HepG2 (cell line): Measurements from ENCODE around the gene N4BP2. TPM values are rescaled to one million over a fixed set of nuclear protein-coding genes. Genes with fewer than 3 reads are reported as not detected.

ENCODE experiments used
- SAP130 ChIP-seq: IDR thresholded peaks from 2 replicates; pipeline ENCODE4 v1.6.1; 2016; ENCODE audit warnings: low read depth
- SATB2 ChIP-seq: sonication (generic); formaldehyde crosslinking; IDR thresholded peaks from 2 replicates; pipeline ENCODE4 v1.5.0; 2020; ENCODE audit warnings: missing genetic modification reagents
- ZNF468 ChIP-seq: sonication (generic); formaldehyde crosslinking; IDR thresholded peaks from 2 replicates; pipeline ENCODE4 v1.8.0; 2022; ENCODE audit warnings: mild to moderate bottlenecking, moderate library complexity, missing genetic modification reagents
- ZNF550 ChIP-seq: sonication (generic); formaldehyde crosslinking; IDR thresholded peaks from 2 replicates; pipeline ENCODE4 v1.4.0; 2020; ENCODE audit warnings: mild to moderate bottlenecking, missing genetic modification reagents, borderline replicate concordance
- polyA plus RNA-seq, 8 experiments: library from polyadenylated mRNA; depleted of rRNA in 3 of 8; stranded (reverse) in 7 of 8; unstranded in 1 of 8; fragments of >200 nt; fragmentation: Illumina TruSeq in 4 of 8; extraction: Trizol in 4 of 8; gene quantifications; 2 replicates each; pipeline versions ENCODE4 v1.2.1 to v1.2.3, GENCODE V29; 2011 to 2016; ENCODE audit warnings: low read depth in 4 of 8, missing spikeins in 1 of 8, mixed read lengths in 1 of 8; ENCODE audit not compliant: insufficient read depth in 1 of 8
- total RNA-seq, 5 experiments: library from RNA; depleted of rRNA; stranded (reverse); fragments of >200 nt; fragmentation: Illumina TruSeq; extraction: Trizol; gene quantifications; 2 replicates each; pipeline ENCODE4 v1.2.3, GENCODE V29; 2016; ENCODE audit warnings: low read depth in 1 of 5
- TF ChIP-seq, protein P1 (sequence below): sonication (generic); formaldehyde crosslinking; IDR thresholded peaks from 2 replicates; pipeline ENCODE4 v1.5.0; 2020; ENCODE audit warnings: mild to moderate bottlenecking, missing genetic modification reagents, borderline replicate concordance
- TF ChIP-seq, protein P2 (sequence below): fragments of 450-650 bp; IDR thresholded peaks from 2 replicates; pipeline ENCODE4 v1.6.1; 2017
- TF ChIP-seq, protein P3 (sequence below): sonication (generic); formaldehyde crosslinking; IDR thresholded peaks from 2 replicates; pipeline ENCODE4 v1.4.0; 2020; ENCODE audit warnings: missing genetic modification reagents; ENCODE audit errors: not compliant biosample characterization
- TF ChIP-seq, protein P4 (sequence below): sonication (generic); formaldehyde crosslinking; IDR thresholded peaks from 2 replicates; pipeline ENCODE4 v1.8.1; 2023; ENCODE audit warnings: mild to moderate bottlenecking, missing genetic modification reagents

The N4BP2 gene
- total and polyA plus RNA-seq, 2 of the 13 experiments (the other 11 are each of a cell fraction or from before 2014, with no cell fraction given) = 5.6 to 12.9 TPM

DNA sequence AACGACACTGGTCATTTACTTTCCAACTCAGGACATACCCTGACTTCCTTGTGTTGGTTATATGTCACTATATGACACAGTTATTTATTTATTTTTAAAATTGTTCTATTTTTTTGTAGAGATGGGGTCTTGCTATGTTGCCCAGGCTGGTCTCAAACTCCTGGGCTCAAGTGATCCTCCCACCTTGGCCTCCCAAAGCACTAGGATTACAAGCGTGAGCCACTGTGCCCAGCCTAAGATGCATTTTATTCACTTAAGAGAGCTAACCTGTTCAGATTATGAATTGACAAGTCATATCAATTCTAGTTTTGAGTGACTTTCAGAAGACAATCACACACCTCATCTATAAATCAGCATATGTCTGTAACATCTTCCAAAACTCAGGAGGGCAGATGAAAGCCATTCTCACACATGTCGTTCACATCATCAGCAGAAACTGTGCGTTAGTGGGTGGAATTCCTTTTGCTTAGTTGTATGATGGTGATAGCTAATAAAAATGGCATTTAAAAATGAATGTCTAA, 130.8 kb downstream of the N4BP2 start (continued):
- TF ChIP-seq, protein P1, sequence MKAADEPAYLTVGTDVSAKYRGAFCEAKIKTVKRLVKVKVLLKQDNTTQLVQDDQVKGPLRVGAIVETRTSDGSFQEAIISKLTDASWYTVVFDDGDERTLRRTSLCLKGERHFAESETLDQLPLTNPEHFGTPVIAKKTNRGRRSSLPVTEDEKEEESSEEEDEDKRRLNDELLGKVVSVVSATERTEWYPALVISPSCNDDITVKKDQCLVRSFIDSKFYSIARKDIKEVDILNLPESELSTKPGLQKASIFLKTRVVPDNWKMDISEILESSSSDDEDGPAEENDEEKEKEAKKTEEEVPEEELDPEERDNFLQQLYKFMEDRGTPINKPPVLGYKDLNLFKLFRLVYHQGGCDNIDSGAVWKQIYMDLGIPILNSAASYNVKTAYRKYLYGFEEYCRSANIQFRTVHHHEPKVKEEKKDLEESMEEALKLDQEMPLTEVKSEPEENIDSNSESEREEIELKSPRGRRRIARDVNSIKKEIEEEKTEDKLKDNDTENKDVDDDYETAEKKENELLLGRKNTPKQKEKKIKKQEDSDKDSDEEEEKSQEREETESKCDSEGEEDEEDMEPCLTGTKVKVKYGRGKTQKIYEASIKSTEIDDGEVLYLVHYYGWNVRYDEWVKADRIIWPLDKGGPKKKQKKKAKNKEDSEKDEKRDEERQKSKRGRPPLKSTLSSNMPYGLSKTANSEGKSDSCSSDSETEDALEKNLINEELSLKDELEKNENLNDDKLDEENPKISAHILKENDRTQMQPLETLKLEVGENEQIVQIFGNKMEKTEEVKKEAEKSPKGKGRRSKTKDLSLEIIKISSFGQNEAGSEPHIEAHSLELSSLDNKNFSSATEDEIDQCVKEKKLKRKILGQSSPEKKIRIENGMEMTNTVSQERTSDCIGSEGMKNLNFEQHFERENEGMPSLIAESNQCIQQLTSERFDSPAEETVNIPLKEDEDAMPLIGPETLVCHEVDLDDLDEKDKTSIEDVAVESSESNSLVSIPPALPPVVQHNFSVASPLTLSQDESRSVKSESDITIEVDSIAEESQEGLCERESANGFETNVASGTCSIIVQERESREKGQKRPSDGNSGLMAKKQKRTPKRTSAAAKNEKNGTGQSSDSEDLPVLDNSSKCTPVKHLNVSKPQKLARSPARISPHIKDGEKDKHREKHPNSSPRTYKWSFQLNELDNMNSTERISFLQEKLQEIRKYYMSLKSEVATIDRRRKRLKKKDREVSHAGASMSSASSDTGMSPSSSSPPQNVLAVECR (CRISPR knock-in tag) = no peak
- TF ChIP-seq ZNF550 (CRISPR knock-in tag) = no peak
- no peak for TF ChIP-seq SATB2
- TF ChIP-seq, protein P2, sequence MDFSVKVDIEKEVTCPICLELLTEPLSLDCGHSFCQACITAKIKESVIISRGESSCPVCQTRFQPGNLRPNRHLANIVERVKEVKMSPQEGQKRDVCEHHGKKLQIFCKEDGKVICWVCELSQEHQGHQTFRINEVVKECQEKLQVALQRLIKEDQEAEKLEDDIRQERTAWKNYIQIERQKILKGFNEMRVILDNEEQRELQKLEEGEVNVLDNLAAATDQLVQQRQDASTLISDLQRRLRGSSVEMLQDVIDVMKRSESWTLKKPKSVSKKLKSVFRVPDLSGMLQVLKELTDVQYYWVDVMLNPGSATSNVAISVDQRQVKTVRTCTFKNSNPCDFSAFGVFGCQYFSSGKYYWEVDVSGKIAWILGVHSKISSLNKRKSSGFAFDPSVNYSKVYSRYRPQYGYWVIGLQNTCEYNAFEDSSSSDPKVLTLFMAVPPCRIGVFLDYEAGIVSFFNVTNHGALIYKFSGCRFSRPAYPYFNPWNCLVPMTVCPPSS = no peak
- TF ChIP-seq, protein P3, sequence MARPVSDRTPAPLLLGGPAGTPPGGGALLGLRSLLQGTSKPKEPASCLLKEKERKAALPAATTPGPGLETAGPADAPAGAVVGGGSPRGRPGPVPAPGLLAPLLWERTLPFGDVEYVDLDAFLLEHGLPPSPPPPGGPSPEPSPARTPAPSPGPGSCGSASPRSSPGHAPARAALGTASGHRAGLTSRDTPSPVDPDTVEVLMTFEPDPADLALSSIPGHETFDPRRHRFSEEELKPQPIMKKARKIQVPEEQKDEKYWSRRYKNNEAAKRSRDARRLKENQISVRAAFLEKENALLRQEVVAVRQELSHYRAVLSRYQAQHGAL = no peak
- no peak for TF ChIP-seq ZNF468 (CRISPR knock-in tag)
- TF ChIP-seq, protein P4, sequence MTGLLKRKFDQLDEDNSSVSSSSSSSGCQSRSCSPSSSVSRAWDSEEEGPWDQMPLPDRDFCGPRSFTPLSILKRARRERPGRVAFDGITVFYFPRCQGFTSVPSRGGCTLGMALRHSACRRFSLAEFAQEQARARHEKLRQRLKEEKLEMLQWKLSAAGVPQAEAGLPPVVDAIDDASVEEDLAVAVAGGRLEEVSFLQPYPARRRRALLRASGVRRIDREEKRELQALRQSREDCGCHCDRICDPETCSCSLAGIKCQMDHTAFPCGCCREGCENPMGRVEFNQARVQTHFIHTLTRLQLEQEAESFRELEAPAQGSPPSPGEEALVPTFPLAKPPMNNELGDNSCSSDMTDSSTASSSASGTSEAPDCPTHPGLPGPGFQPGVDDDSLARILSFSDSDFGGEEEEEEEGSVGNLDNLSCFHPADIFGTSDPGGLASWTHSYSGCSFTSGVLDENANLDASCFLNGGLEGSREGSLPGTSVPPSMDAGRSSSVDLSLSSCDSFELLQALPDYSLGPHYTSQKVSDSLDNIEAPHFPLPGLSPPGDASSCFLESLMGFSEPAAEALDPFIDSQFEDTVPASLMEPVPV (CRISPR knock-in tag) = no peak
- TF ChIP-seq SAP130 (CRISPR knock-in tag) = no peak
